Esophagus muscularis mucosa (tissue), 4 donors: Measurements from ENCODE around the gene ACER3. TPM values are rescaled to one million over a fixed set of nuclear protein-coding genes. Genes with fewer than 3 reads are reported as not detected.
"Not testable (repeated sequence)": the region's sequence is repeated elsewhere in the genome, so short reads cannot be mapped to it uniquely, and the experiment has no call there.

Experiments used
- DNase-seq: peaks from one replicate; pipeline ENCODE4 v3.0.0-alpha.2; 2017; ENCODE audit errors: extremely low spot score
- H3K27ac ChIP-seq, 4 donors: fragments of 200-600 bp; sonication (generic); replicated peaks in 1 of 4; 1 replicate in 3 of 4; 2 replicates in 1 of 4; pipeline ENCODE4 v1.5.1; 2016 to 2019; ENCODE audit warnings: mild to moderate bottlenecking in 1 of 4
- H3K27me3 ChIP-seq, 4 donors: fragments of 200-600 bp; sonication (generic); one replicate each; pipeline versions ENCODE4 v1.5.1 to v1.6.0; 2016 to 2019
- H3K36me3 ChIP-seq, 4 donors: fragments of 200-600 bp; sonication (generic); one replicate each; pipeline ENCODE4 v1.5.1; 2016 to 2019
- H3K4me1 ChIP-seq, 4 donors: fragments of 200-600 bp; sonication (generic); one replicate each; pipeline ENCODE4 v1.5.1; 2016 to 2019
- H3K4me3 ChIP-seq, 4 donors: fragments of 200-600 bp; sonication (generic); 1 replicate in 2 of 4; 2 replicates in 2 of 4; pipeline ENCODE4 v1.5.1; 2016 to 2019; ENCODE audit warnings: mild to moderate bottlenecking in 4 of 4, moderate library complexity in 1 of 4
- H3K9me3 ChIP-seq, 4 donors: fragments of 200-600 bp; sonication (generic); 1 replicate in 3 of 4; 2 replicates in 1 of 4; pipeline ENCODE4 v1.5.1; 2016 to 2019
- CTCF ChIP-seq, 3 experiments: fragments of 200-600 bp in 2 of 3; fragments of 450-650 bp in 1 of 3; sonication (generic) in 2 of 3; IDR thresholded peaks; one replicate each; pipeline ENCODE4 v1.5.1; 2017 to 2019; ENCODE audit warnings: antibody characterized with exemption in 3 of 3, mild to moderate bottlenecking in 2 of 3, moderate library complexity in 1 of 3
- EP300 ChIP-seq: sonication (generic); formaldehyde crosslinking; IDR thresholded peaks from one replicate; pipeline ENCODE4 v1.6.1; 2017; ENCODE audit warnings: antibody characterized with exemption
- POLR2A ChIP-seq: fragments of 450-650 bp; IDR thresholded peaks from one replicate; pipeline ENCODE4 v1.6.1; 2017; ENCODE audit warnings: antibody characterized with exemption, moderate library complexity, mild to moderate bottlenecking, low read depth
- POLR2AphosphoS5 ChIP-seq, 2 donors: sonication (generic); formaldehyde crosslinking; IDR thresholded peaks; one replicate each; pipeline ENCODE4 v1.6.1; 2017; ENCODE audit warnings: antibody characterized with exemption in 2 of 2
- WGBS: methylation state at CpG from one replicate; pipeline ENCODE4 v1.1.5; 2018; 5-methylcytosine and 5-hydroxymethylcytosine counted together
- intact Hi-C: fragments of 100-400 bp; cut with DNase I; formaldehyde crosslinking; loops from one replicate; pipeline ENCODE4 v1.15.1; 2023
- total RNA-seq, 4 donors: library from RNA; depleted of rRNA; stranded (reverse); fragments of >200 nt; gene quantifications; one replicate each; pipeline versions ENCODE4 v1.1.0 to v1.2.1, GENCODE V29; 2016

Gene ACER3
- total RNA-seq, 4 donors from 2014 or later, result 10.5 to 12.8 (median 11.2) TPM

- Histone ChIP-seq H3K4me1 (peaks cover 7 to 25% (median 21%) of the 10 kb centered on the region in 4 donors), H3K36me3 (no peaks in the 10 kb centered on the region), H3K4me3 (no peak overlapping the region), H3K27me3 (peaks cover 0 to 62% (median 27%) of the 10 kb centered on the region in 4 donors), H3K9me3 (no peaks in the 10 kb centered on the region), H3K27ac (no peak overlapping the region)
- 85% methylated on average over 2 of the region's 2 CpGs for whole genome bisulfite sequencing
- intact Hi-C loops, result no loop called here
- DNase-seq, result no peak
- TF ChIP-seq CTCF (IDR thresholded peaks at IDR 0.05) (no peak), EP300 (no peak), POLR2A (no peak), POLR2AphosphoS5 (IDR thresholded peaks at IDR 0.05) (no peak)
Measured at GRCh38 chr11:77044356-77044755, 183.6 kb downstream of the ACER3 start.

- TF ChIP-seq POLR2A, result no peak
- no peak for TF ChIP-seq POLR2AphosphoS5 (IDR thresholded peaks at IDR 0.05)
- TF ChIP-seq EP300, result no peak
- TF ChIP-seq CTCF (IDR thresholded peaks at IDR 0.05), result no peak
- H3K27me3 ChIP-seq, result peaks cover 0 to 57% (median 23%) of the 10 kb centered on the region in 4 donors
- H3K4me1 ChIP-seq, result peaks cover 2 to 19% (median 15%) of the 10 kb centered on the region in 4 donors
- DNase-seq, result no peak
- WGBS, result 89% methylated on average over 9 of the region's 9 CpGs
- no peaks in the 10 kb centered on the region for H3K36me3 ChIP-seq
- H3K4me3 ChIP-seq, result no peak overlapping the region
- H3K9me3 ChIP-seq, result no peaks in the 10 kb centered on the region
- no peak overlapping the region for H3K27ac ChIP-seq
- intact Hi-C loops, result loop anchor here (5.0 kb wide), 1 partner anchor 142 kb away; no protein-coding TSS in a partner anchor
Measured at GRCh38 chr11:77044886-77045285, 184.2 kb downstream of the ACER3 start.

GRCh38 chr11:77046060-77046501 lies 185.4 kb downstream of the ACER3 start:
- Histone ChIP-seq H3K9me3 (no peaks in the 10 kb centered on the region), H3K4me1 (peaks cover 0 to 13% (median 11%) of the 10 kb centered on the region in 4 donors), H3K4me3 (peak overlapping the region in 1 of 4 donors; percentile 18), H3K27me3 (peaks cover 0 to 45% (median 12%) of the 10 kb centered on the region in 4 donors), H3K27ac (no peak overlapping the region), H3K36me3 (no peaks in the 10 kb centered on the region)
- TF ChIP-seq POLR2A (no peak), CTCF (IDR thresholded peaks at IDR 0.05) (peak; percentile 47 to 59 (median 47))
- no peak for DNase-seq
- intact Hi-C loops, result loop anchor here (5.0 kb wide), 1 partner anchor 141 kb away; no protein-coding TSS in a partner anchor
- 11% methylated on average over 7 of the region's 39 CpGs for WGBS

GRCh38 chr11:77047007-77047927 lies 186.5 kb downstream of the ACER3 start:
- Histone ChIP-seq H3K27ac (peak overlapping the region in 1 of 4 donors; percentile 54), H3K27me3 (peaks cover 0 to 33% (median 11%) of the 10 kb centered on the region in 4 donors), H3K4me3 (peak overlapping the region; percentile 39 to 51 (median 45)), H3K9me3 (no peaks in the 10 kb centered on the region), H3K4me1 (peaks cover 0 to 13% (median 11%) of the 10 kb centered on the region in 4 donors), H3K36me3 (no peaks in the 10 kb centered on the region)
- TF ChIP-seq POLR2A, result no peak
- TF ChIP-seq POLR2AphosphoS5 (IDR thresholded peaks at IDR 0.05), result peak in 1 of 2 donors; percentile 11
- TF ChIP-seq EP300, result no peak
- TF ChIP-seq CTCF (IDR thresholded peaks at IDR 0.05), result peak; percentile 73 to 81 (median 75)
- 16% methylated on average over 15 of the region's 15 CpGs for WGBS
- DNase-seq, result no peak
- intact Hi-C loops, result loop anchor here (5.0 kb wide), 1 partner anchor 140 kb away; no protein-coding TSS in a partner anchor

- WGBS, result 71% methylated on average over 7 of the region's 7 CpGs
- H3K36me3 ChIP-seq, H3K9me3 ChIP-seq, H3K27ac ChIP-seq, DNase-seq, H3K4me3 ChIP-seq: not testable (repeated sequence)
- intact Hi-C loops, result loop anchor here (1.0 to 5.0 kb wide), 2 partner anchors 42 to 139 kb away; no protein-coding TSS in a partner anchor
- H3K4me1 ChIP-seq, result peaks cover 0 to 13% (median 11%) of the 10 kb centered on the region in 4 donors
- peaks cover 0 to 27% (median 11%) of the 10 kb centered on the region in 4 donors for H3K27me3 ChIP-seq
Measured at GRCh38 chr11:77047928-77048446, 187.3 kb downstream of the ACER3 start.
